Germinal center (tissue), 1 donor: Measurements from ENCODE around the gene C18orf32.
"Not testable (repeated sequence)": the region's sequence is repeated elsewhere in the genome, so short reads cannot be mapped to it uniquely, and the experiment has no call there.

ENCODE experiments used
- DNase-seq: peaks from one replicate; pipeline ENCODE4 v3.0.0; 2012; ENCODE audit warnings: mixed read lengths, low spot score

C18orf32 gene

GRCh38 chr18:49486953-49487710, at the start of gene C18orf32:
Gene C18orf32 (minus strand): TSS chr18:49487234. CDS start chr18:49483748, 3,486 bp downstream.
- DNase-seq: peak; percentile 93

GRCh38 chr18:49534846-49535601, 48.0 kb upstream of the C18orf32 start:
- no peak for DNase-seq

GRCh38 chr18:49531678-49532153, 44.7 kb upstream of the C18orf32 start:
- no peak for DNase-seq

- no peak for DNase-seq
Observed at GRCh38 chr18:49529596-49529995, 42.6 kb upstream of the C18orf32 start.

GRCh38 chr18:49527631-49528327, 40.7 kb upstream of the C18orf32 start:
- DNase-seq: no peak

GRCh38 chr18:49525981-49526380, 38.9 kb upstream of the C18orf32 start:
- DNase-seq: no peak

- DNase-seq: no peak
Observed at GRCh38 chr18:49524951-49525350, 37.9 kb upstream of the C18orf32 start.

GRCh38 chr18:49524349-49524748, 37.3 kb upstream of the C18orf32 start:
- DNase-seq: no peak

GRCh38 chr18:49523580-49524093, 36.6 kb upstream of the C18orf32 start:
- not testable (repeated sequence) for DNase-seq

- DNase-seq: no peak
Observed at GRCh38 chr18:49521216-49521835, 34.3 kb upstream of the C18orf32 start.

GRCh38 chr18:49520661-49521145, 33.7 kb upstream of the C18orf32 start:
- DNase-seq: no peak

GRCh38 chr18:49519101-49519971, 32.3 kb upstream of the C18orf32 start:
- DNase-seq: no peak

- DNase-seq: no peak
Observed at GRCh38 chr18:49517483-49517882, 30.4 kb upstream of the C18orf32 start.

GRCh38 chr18:49515516-49515915, 28.5 kb upstream of the C18orf32 start:
- DNase-seq: no peak

GRCh38 chr18:49515003-49515402, 28.0 kb upstream of the C18orf32 start:
- DNase-seq: not testable (repeated sequence)

- no peak for DNase-seq
Observed at GRCh38 chr18:49514577-49514976, 27.5 kb upstream of the C18orf32 start.

- not testable (repeated sequence) for DNase-seq
Observed at GRCh38 chr18:49512876-49513275, 25.8 kb upstream of the C18orf32 start.

- DNase-seq: peak; percentile 48
Observed at GRCh38 chr18:49510393-49511115, 23.5 kb upstream of the C18orf32 start.

- DNase-seq: not testable (repeated sequence)
Observed at GRCh38 chr18:49506438-49506837, 19.4 kb upstream of the C18orf32 start.

GRCh38 chr18:49503931-49504330, 16.9 kb upstream of the C18orf32 start:
- no peak for DNase-seq
